ENCODE results near the gene LRRC61.

LRRC61 gene

DNA sequence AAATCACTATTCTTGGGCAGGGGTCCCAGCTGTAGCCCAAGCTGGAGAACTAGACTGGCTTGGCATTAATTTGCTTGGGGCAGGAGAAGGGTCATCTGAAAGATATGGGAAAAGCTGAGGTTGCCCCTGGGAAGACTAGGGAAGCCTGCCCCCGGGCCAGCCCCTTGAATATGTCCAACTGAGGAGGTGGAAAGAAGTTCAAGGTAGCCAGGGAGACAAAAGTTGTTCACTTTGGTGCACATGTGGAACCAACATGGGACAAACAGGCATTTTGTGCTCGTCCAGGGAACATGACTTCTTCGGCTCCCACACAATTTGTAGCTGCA lies 1.4 kb upstream of the LRRC61 start:
- TF ChIP-seq ZFP3 (CRISPR knock-in tag; IDR thresholded peaks at IDR 0.05): no peak
- TF ChIP-seq PPARA (CRISPR knock-in tag; IDR thresholded peaks at IDR 0.05; ENCODE audit: borderline replicate concordance): no peak
- no peak for TF ChIP-seq OSR1 (CRISPR knock-in tag; IDR thresholded peaks at IDR 0.05)
- no peak for TF ChIP-seq ZNF70 (CRISPR knock-in tag; IDR thresholded peaks at IDR 0.05)
- TF ChIP-seq ESRRG (CRISPR knock-in tag; IDR thresholded peaks at IDR 0.05): no peak
- TF ChIP-seq RARB (CRISPR knock-in tag; IDR thresholded peaks at IDR 0.05): no peak
- no peak for TF ChIP-seq ZC3H10 (CRISPR knock-in tag; IDR thresholded peaks at IDR 0.05)
- TF ChIP-seq BACH2 (CRISPR knock-in tag; IDR thresholded peaks at IDR 0.05; ENCODE audit: borderline replicate concordance): no peak
- no peak for ATAC-seq

DNA sequence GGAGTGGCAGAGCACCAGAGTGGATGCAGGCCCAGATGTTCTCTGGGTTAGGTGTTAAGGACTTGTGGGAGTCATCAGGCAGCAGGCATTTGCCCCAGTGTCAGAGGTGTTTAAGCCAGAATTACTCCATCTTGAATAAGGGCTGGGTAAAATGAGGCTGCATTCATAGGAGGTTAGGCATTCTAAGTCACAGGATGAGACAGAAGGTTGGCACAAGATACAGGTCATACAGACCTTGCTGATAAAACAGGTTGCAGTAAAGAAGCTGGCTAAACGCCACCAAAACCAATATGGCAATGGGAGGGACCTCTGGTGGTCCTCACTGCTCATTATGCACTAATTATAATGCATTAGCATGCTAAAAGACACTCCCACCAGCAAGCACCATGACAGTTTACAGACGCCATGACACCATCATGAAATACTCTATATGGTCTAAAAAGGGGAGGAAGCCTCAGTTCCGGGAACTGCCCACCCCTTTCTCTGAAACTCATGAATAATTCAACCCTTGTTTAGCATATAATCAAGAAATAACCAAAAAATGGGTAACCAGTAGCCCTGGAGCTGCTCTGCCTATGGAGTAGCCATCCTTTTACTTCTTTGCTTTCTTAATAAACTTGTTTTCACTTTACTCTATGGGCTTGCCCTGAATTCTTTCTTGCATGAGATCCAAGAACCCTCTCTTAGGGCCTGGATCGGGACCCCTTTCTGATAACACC lies 882 bp upstream of the LRRC61 start:
- no peak for TF ChIP-seq CSDC2 (CRISPR knock-in tag; IDR thresholded peaks at IDR 0.05)
- TF ChIP-seq, protein P1, sequence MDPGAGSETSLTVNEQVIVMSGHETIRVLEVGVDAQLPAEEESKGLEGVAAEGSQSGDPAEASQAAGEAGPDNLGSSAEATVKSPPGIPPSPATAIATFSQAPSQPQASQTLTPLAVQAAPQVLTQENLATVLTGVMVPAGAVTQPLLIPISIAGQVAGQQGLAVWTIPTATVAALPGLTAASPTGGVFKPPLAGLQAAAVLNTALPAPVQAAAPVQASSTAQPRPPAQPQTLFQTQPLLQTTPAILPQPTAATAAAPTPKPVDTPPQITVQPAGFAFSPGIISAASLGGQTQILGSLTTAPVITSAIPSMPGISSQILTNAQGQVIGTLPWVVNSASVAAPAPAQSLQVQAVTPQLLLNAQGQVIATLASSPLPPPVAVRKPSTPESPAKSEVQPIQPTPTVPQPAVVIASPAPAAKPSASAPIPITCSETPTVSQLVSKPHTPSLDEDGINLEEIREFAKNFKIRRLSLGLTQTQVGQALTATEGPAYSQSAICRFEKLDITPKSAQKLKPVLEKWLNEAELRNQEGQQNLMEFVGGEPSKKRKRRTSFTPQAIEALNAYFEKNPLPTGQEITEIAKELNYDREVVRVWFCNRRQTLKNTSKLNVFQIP (CRISPR knock-in tag; IDR thresholded peaks at IDR 0.05; ENCODE audit: borderline replicate concordance, low read depth): no peak
- no peak for TF ChIP-seq OSR1 (CRISPR knock-in tag; IDR thresholded peaks at IDR 0.05)
- no peak for TF ChIP-seq RARB (CRISPR knock-in tag; IDR thresholded peaks at IDR 0.05)
- TF ChIP-seq SNAI2 (CRISPR knock-in tag; IDR thresholded peaks at IDR 0.05): no peak
- TF ChIP-seq ARNTL (CRISPR knock-in tag; IDR thresholded peaks at IDR 0.05; ENCODE audit: borderline replicate concordance, low read depth): no peak
- no peak for TF ChIP-seq GLIS3 (CRISPR knock-in tag; IDR thresholded peaks at IDR 0.05)
- TF ChIP-seq ZC3H10 (CRISPR knock-in tag; IDR thresholded peaks at IDR 0.05): no peak
- TF ChIP-seq, protein P2, sequence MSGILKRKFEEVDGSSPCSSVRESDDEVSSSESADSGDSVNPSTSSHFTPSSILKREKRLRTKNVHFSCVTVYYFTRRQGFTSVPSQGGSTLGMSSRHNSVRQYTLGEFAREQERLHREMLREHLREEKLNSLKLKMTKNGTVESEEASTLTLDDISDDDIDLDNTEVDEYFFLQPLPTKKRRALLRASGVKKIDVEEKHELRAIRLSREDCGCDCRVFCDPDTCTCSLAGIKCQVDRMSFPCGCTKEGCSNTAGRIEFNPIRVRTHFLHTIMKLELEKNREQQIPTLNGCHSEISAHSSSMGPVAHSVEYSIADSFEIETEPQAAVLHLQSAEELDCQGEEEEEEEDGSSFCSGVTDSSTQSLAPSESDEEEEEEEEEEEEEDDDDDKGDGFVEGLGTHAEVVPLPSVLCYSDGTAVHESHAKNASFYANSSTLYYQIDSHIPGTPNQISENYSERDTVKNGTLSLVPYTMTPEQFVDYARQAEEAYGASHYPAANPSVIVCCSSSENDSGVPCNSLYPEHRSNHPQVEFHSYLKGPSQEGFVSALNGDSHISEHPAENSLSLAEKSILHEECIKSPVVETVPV (CRISPR knock-in tag; IDR thresholded peaks at IDR 0.05): no peak
- no peak for TF ChIP-seq ZFP3 (CRISPR knock-in tag; IDR thresholded peaks at IDR 0.05)
- no peak for TF ChIP-seq ZNF8 (CRISPR knock-in tag; IDR thresholded peaks at IDR 0.05)
- TF ChIP-seq ZNF565 (CRISPR knock-in tag; conservative IDR thresholded peaks at IDR 0.05; ENCODE audit: low read depth): no peak
- no peak for TF ChIP-seq TCF4 (CRISPR knock-in tag; IDR thresholded peaks at IDR 0.05; ENCODE audit: borderline replicate concordance)
- no peak for TF ChIP-seq PPARA (CRISPR knock-in tag; IDR thresholded peaks at IDR 0.05; ENCODE audit: borderline replicate concordance)
- TF ChIP-seq ISL1 (CRISPR knock-in tag; IDR thresholded peaks at IDR 0.05): no peak

DNA sequence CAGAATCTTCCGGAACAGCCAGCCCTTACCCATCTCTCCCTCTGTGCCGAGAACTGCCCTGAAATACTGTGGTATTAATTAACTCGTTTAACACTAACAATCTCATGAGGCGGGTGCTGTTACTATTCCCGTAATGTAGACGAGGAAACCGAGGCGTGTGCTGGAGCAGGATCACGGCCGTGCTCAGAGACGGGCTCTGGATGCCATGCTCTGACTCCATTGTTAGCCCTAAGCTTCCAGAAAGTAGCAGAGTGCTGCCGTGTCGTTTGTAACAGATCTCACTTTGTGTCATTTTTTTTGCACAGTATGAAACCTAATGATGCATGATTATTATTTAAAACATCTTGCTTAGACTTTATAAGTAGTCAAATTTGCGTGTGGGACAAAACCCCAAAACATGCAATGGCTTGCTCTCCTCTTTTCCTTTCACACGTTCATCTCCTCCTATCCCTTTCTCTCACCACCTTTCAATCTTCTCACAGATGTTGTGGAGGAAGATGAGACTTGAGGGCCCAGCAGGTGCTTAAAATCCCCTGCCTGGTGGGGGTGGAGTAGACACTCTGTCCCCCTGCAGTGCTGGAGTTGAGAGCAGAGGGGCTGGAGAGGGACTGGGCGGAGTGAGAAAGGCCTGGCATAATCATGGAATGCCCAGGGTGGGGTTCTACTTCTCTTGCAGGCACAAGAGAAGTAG lies 672 bp downstream of the LRRC61 start:
- peak; percentile 67 for ATAC-seq
- TF ChIP-seq, protein P3, sequence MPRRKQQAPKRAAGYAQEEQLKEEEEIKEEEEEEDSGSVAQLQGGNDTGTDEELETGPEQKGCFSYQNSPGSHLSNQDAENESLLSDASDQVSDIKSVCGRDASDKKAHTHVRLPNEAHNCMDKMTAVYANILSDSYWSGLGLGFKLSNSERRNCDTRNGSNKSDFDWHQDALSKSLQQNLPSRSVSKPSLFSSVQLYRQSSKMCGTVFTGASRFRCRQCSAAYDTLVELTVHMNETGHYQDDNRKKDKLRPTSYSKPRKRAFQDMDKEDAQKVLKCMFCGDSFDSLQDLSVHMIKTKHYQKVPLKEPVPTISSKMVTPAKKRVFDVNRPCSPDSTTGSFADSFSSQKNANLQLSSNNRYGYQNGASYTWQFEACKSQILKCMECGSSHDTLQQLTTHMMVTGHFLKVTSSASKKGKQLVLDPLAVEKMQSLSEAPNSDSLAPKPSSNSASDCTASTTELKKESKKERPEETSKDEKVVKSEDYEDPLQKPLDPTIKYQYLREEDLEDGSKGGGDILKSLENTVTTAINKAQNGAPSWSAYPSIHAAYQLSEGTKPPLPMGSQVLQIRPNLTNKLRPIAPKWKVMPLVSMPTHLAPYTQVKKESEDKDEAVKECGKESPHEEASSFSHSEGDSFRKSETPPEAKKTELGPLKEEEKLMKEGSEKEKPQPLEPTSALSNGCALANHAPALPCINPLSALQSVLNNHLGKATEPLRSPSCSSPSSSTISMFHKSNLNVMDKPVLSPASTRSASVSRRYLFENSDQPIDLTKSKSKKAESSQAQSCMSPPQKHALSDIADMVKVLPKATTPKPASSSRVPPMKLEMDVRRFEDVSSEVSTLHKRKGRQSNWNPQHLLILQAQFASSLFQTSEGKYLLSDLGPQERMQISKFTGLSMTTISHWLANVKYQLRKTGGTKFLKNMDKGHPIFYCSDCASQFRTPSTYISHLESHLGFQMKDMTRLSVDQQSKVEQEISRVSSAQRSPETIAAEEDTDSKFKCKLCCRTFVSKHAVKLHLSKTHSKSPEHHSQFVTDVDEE (CRISPR knock-in tag; IDR thresholded peaks at IDR 0.05): no peak
- TF ChIP-seq ZFP30 (CRISPR knock-in tag; IDR thresholded peaks at IDR 0.05) (no peak), ZC3H10 (CRISPR knock-in tag; IDR thresholded peaks at IDR 0.05) (no peak), BACH2 (CRISPR knock-in tag; IDR thresholded peaks at IDR 0.05; ENCODE audit: borderline replicate concordance) (no peak), TOX (CRISPR knock-in tag; IDR thresholded peaks at IDR 0.05; ENCODE audit: borderline replicate concordance) (no peak), OSR1 (CRISPR knock-in tag; IDR thresholded peaks at IDR 0.05) (no peak), SNAI2 (CRISPR knock-in tag; IDR thresholded peaks at IDR 0.05) (no peak), ZNF70 (CRISPR knock-in tag; IDR thresholded peaks at IDR 0.05) (no peak), RARB (CRISPR knock-in tag; IDR thresholded peaks at IDR 0.05) (no peak), ESRRG (CRISPR knock-in tag; IDR thresholded peaks at IDR 0.05) (no peak), GLIS3 (CRISPR knock-in tag; IDR thresholded peaks at IDR 0.05) (no peak), PPARA (CRISPR knock-in tag; IDR thresholded peaks at IDR 0.05; ENCODE audit: borderline replicate concordance) (no peak), ARNTL (CRISPR knock-in tag; IDR thresholded peaks at IDR 0.05; ENCODE audit: borderline replicate concordance, low read depth) (no peak), ISL1 (CRISPR knock-in tag; IDR thresholded peaks at IDR 0.05) (no peak)
- TF ChIP-seq, protein P4, sequence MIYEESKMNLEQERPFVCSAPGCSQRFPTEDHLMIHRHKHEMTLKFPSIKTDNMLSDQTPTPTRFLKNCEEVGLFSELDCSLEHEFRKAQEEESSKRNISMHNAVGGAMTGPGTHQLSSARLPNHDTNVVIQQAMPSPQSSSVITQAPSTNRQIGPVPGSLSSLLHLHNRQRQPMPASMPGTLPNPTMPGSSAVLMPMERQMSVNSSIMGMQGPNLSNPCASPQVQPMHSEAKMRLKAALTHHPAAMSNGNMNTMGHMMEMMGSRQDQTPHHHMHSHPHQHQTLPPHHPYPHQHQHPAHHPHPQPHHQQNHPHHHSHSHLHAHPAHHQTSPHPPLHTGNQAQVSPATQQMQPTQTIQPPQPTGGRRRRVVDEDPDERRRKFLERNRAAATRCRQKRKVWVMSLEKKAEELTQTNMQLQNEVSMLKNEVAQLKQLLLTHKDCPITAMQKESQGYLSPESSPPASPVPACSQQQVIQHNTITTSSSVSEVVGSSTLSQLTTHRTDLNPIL (CRISPR knock-in tag; IDR thresholded peaks at IDR 0.05; ENCODE audit: low read depth): no peak
- TF ChIP-seq, protein P1 (CRISPR knock-in tag; IDR thresholded peaks at IDR 0.05; ENCODE audit: borderline replicate concordance, low read depth): no peak
- TF ChIP-seq, protein P2 (CRISPR knock-in tag; IDR thresholded peaks at IDR 0.05): no peak
- TF ChIP-seq, protein P5, sequence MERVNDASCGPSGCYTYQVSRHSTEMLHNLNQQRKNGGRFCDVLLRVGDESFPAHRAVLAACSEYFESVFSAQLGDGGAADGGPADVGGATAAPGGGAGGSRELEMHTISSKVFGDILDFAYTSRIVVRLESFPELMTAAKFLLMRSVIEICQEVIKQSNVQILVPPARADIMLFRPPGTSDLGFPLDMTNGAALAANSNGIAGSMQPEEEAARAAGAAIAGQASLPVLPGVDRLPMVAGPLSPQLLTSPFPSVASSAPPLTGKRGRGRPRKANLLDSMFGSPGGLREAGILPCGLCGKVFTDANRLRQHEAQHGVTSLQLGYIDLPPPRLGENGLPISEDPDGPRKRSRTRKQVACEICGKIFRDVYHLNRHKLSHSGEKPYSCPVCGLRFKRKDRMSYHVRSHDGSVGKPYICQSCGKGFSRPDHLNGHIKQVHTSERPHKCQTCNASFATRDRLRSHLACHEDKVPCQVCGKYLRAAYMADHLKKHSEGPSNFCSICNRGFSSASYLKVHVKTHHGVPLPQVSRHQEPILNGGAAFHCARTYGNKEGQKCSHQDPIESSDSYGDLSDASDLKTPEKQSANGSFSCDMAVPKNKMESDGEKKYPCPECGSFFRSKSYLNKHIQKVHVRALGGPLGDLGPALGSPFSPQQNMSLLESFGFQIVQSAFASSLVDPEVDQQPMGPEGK (CRISPR knock-in tag; IDR thresholded peaks at IDR 0.05; ENCODE audit: borderline replicate concordance): no peak

More for the DNA sequence above, 882 bp upstream of the LRRC61 start:
- ATAC-seq: no peak
